Immature natural killer cell (primary cell): ENCODE results near the gene FBXO47. TPM values are rescaled to one million over a fixed set of nuclear protein-coding genes. Genes with fewer than 3 reads are reported as not detected.

Experiments used
- DNase-seq, 3 donors: peaks; one replicate each; pipeline ENCODE4 v3.0.0; 2022; ENCODE audit warnings: mixed read lengths in 1 of 3
- H3K27ac Mint-ChIP-seq, 6 donors: one replicate each; pipeline ENCODE4 v1.8.0; 2020; ENCODE audit warnings: mixed read lengths in 6 of 6, mild to moderate bottlenecking in 5 of 6, inconsistent platforms in 4 of 6, moderate library complexity in 3 of 6
- H3K27me3 Mint-ChIP-seq, 3 donors: one replicate each; pipeline ENCODE4 v1.8.0; 2020 to 2021; ENCODE audit warnings: low read depth in 3 of 3, mild to moderate bottlenecking in 3 of 3, mixed read lengths in 3 of 3, moderate library complexity in 3 of 3, inconsistent platforms in 1 of 3
- H3K36me3 Mint-ChIP-seq, 3 donors: one replicate each; pipeline ENCODE4 v1.8.0; 2020; ENCODE audit warnings: mixed read lengths in 3 of 3, inconsistent platforms in 2 of 3, mild to moderate bottlenecking in 2 of 3
- H3K4me1 Mint-ChIP-seq, 2 donors: one replicate each; pipeline ENCODE4 v1.8.0; 2020; ENCODE audit warnings: inconsistent platforms in 2 of 2, mild to moderate bottlenecking in 2 of 2, mixed read lengths in 2 of 2, moderate library complexity in 1 of 2
- H3K4me3 Mint-ChIP-seq, 5 donors: one replicate each; pipeline ENCODE4 v1.8.0; 2020; ENCODE audit warnings: mild to moderate bottlenecking in 5 of 5, mixed read lengths in 5 of 5, inconsistent platforms in 3 of 5, moderate library complexity in 3 of 5
- H3K9me3 Mint-ChIP-seq, 6 donors: one replicate each; pipeline ENCODE4 v1.8.0; 2020; ENCODE audit warnings: mild to moderate bottlenecking in 6 of 6, mixed read lengths in 6 of 6, inconsistent platforms in 4 of 6, moderate library complexity in 3 of 6
- polyA plus RNA-seq, 3 donors: library from polyadenylated mRNA; unstranded; fragments of 300-500 nt; fragmentation: Illumina TruSeq; gene quantifications; one replicate each; pipeline ENCODE4 v1.2.3, GENCODE V29; 2021

The FBXO47 gene
- polyA plus RNA-seq, 3 donors from 2014 or later, result not detected

DNA sequence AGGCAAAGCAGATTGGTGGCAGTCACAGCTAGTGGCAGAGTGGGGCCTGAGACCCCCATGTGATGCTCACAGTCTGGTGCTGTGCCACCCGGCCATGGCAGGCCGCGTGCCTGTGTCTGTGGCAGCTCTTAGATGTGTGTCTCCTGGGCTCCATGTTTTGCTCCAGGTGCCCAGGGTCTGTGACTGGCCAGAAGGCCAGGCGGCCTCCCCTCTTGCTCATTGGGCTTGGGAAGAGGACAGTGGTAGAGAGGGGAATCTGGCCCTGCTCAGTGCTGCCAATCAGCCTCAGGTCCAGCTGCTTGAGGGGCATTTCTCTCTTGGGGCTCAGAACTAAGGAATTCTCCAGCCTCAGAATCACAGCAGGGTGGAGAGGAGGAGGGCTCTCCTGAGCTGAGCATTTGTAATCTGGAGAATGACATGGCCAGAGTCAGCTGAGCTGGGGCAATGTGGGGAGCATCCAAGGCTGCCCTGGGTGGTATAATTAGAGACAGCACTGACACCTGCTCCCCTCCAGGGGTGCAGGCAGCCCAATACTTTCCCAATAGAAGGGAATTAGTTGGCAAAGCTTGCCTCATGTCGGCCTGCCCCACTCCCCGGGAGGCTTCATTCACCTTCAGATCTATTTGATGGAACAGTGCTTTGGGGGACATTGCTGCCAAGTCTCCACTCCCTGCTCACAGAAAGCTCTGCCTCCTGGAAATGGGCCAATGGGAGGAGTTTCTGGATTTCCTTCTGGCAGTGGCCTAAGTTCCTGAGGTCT, 44.5 kb downstream of the FBXO47 start:
- Mint-ChIP-seq H3K27me3 (peaks cover 5 to 8% (median 6%) of the 10 kb centered on the region in 3 donors), H3K4me3 (no peak overlapping the region), H3K27ac (peak overlapping the region in 4 of 6 donors; percentile 7 to 82 (median 42)), H3K4me1 (peaks cover 43 to 53% of the 10 kb centered on the region in 2 donors), H3K9me3 (no peaks in the 10 kb centered on the region), H3K36me3 (peaks cover 0 to 19% (median 4%) of the 10 kb centered on the region in 3 donors)
- DNase-seq, result no peak

DNA sequence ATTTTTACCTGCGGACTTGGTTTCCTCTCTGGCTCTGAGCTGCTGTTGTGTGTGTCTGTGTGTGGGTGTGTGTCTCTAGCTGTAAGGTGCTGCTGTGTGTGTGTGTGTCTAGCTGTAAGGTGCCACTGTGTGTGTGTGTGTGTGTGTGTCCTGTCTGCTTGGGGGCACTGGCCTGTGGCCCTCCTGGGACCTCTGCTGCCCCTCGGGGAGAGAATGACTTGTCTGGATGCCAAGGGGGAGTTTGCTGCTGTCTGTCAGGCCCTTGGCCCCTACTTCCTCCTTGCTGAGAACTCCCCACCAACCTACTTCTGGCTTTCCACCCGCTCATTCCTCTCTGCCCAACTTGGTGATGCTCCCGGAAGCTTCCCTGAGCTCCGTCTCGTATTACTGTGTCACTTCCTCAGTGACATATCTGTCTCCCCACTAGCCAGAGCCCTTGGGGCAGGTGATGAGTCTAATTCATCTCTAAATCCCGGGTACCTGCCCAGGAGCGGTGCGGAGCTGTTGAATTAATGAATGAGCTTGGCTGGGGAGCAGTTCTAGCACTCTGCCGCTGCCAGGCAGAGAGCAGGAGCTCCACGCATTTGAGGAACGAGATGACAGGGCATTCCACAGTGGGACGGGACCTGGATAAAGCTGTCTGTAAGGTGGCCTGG, 45.3 kb downstream of the FBXO47 start:
- H3K4me3 Mint-ChIP-seq, result no peak overlapping the region
- H3K27ac Mint-ChIP-seq, result peak overlapping the region; percentile 9 to 82 (median 63)
- H3K4me1 Mint-ChIP-seq, result peaks cover 42 to 56% of the 10 kb centered on the region in 2 donors
- H3K27me3 Mint-ChIP-seq, result peaks cover 10 to 12% (median 11%) of the 10 kb centered on the region in 3 donors
- no peaks in the 10 kb centered on the region for H3K9me3 Mint-ChIP-seq
- peaks cover 5 to 25% (median 8%) of the 10 kb centered on the region in 3 donors for H3K36me3 Mint-ChIP-seq
- DNase-seq, result no peak

DNA sequence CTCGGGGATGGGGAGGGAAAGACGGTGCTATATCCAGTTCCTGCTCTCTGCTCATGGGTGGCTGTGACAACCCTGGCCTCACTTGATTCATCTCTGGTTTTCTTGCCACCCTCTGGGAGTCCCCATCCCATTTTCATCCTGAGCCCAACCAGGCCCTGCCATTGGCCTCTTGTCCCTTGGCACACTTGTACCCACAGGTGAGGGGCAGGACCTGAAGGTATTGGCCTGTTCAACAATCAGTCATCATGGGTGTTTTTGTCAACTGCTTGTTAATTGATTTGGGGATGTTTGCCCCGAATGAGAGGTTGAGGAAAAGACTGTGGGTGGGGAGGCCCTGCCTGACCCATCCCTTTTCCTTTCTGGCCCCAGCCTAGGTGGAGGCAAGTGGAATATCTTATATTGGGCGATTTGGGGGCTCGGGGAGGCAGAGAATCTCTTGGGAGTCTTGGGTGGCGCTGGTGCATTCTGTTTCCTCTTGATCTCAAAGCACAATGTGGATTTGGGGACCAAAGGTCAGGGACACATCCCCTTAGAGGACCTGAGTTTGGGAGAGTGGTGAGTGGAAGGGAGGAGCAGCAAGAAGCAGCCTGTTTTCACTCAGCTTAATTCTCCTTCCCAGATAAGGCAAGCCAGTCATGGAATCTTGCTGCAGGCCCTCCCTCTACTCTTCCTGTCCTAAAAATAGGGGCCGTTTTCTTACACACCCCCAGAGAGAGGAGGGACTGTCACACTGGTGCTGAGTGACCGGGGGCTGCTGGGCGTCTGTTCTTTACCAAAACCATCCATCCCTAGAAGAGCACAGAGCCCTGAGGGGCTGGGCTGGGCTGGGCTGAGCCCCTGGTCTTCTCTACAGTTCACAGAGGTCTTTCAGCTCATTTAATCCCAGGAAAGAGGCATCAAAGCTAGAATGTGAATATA, 46.6 kb downstream of the FBXO47 start:
- Mint-ChIP-seq H3K4me3 (no peak overlapping the region), H3K4me1 (peaks cover 39 to 53% of the 10 kb centered on the region in 2 donors), H3K27me3 (peaks cover 12% of the 10 kb centered on the region in 3 donors), H3K27ac (peak overlapping the region; percentile 9 to 82 (median 80)), H3K9me3 (no peaks in the 10 kb centered on the region), H3K36me3 (peaks cover 9 to 33% (median 12%) of the 10 kb centered on the region in 3 donors)
- DNase-seq, result no peak

DNA sequence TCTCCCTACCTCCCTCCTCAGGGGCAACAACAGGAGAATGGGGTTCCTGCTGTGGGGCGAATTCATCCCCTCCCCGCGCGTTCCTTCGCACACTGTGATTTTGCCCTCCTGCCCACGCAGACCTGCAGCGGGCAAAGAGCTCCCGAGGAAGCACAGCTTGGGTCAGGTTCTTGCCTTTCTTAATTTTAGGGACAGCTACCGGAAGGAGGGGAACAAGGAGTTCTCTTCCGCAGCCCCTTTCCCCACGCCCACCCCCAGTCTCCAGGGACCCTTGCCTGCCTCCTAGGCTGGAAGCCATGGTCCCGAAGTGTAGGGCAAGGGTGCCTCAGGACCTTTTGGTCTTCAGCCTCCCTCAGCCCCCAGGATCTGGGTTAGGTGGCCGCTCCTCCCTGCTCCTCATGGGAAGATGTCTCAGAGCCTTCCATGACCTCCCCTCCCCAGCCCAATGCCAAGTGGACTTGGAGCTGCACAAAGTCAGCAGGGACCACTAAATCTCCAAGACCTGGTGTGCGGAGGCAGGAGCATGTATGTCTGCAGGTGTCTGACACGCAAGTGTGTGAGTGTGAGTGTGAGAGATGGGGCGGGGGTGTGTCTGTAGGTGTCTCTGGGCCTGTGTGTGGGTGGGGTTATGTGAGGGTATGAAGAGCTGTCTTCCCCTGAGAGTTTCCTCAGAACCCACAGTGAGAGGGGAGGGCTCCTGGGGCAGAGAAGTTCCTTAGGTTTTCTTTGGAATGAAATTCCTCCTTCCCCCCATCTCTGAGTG, 47.7 kb downstream of the FBXO47 start:
- no peak for DNase-seq
- peaks cover 39 to 52% of the 10 kb centered on the region in 2 donors for H3K4me1 Mint-ChIP-seq

DNA sequence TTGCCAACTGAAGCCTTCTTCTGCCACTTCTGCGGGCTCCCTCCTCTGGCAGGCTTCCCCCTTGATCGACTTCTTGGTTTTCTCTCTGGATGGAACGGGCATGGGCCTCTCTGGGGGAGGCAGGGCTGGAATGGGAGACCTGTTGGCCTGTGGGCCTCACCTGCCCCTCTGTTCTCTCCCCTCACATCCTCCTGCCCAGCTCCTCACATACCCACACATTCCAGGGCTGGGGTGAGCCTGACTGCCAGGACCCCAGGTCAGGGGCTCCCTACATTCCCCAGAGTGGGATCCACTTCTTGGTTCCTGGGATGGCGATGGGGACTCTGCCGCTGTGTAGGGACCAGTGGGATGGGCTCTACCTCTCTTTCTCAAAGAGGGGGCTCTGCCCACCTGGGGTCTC, 48.3 kb downstream of the FBXO47 start:
- H3K27me3 Mint-ChIP-seq, result peaks cover 12 to 15% (median 14%) of the 10 kb centered on the region in 3 donors
- no peak overlapping the region for H3K4me3 Mint-ChIP-seq
- H3K9me3 Mint-ChIP-seq, result no peaks in the 10 kb centered on the region
- peaks cover 12 to 42% (median 14%) of the 10 kb centered on the region in 3 donors for H3K36me3 Mint-ChIP-seq
- H3K27ac Mint-ChIP-seq, result peak overlapping the region in 1 of 6 donors; percentile 41
- DNase-seq, result no peak
- peaks cover 45 to 56% of the 10 kb centered on the region in 2 donors for H3K4me1 Mint-ChIP-seq

More for the DNA sequence above, 47.7 kb downstream of the FBXO47 start:
- Mint-ChIP-seq H3K27ac (peak overlapping the region in 5 of 6 donors; percentile 29 to 80 (median 76)), H3K4me3 (no peak overlapping the region), H3K36me3 (peaks cover 10 to 37% (median 12%) of the 10 kb centered on the region in 3 donors), H3K9me3 (no peaks in the 10 kb centered on the region), H3K27me3 (peaks cover 12 to 13% (median 12%) of the 10 kb centered on the region in 3 donors)

DNA sequence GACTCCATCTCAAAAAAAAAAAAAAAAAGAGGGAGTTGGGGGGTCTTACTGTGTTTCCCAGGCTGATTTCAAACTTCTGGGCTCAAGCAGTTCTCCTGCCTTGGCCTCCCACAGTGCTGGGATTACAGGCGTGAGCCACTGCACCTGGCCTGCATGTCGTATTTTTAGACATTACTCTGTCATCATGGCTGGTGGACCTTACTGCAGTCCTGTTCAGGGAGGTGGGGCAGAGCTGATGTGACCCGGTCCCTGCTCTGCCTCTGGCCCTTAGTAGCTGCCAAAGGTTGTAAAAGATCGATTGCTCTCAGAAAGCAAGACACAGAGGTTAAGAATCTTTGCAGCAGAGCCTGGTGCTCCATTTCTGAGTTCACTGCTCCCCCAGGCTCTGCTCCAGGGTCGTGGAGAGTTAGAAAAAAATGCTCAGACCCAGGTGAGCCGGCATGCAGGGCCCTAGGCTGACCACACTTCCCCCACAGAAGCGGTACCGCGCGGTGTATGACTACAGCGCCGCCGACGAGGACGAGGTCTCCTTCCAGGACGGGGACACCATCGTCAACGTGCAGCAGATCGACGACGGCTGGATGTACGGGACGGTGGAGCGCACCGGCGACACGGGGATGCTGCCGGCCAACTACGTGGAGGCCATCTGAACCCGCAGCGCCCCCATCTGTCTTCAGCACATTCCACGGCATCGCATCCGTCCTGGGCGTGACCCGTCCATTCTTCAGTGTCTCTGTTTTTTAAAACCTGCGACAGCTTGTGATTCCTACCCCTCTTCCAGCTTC, 48.9 kb downstream of the FBXO47 start:
- H3K36me3 Mint-ChIP-seq, result peaks cover 12 to 42% (median 14%) of the 10 kb centered on the region in 3 donors
- DNase-seq, result no peak
- peak overlapping the region in 3 of 6 donors; percentile 4 to 62 (median 21) for H3K27ac Mint-ChIP-seq
- H3K4me1 Mint-ChIP-seq, result peaks cover 47 to 58% of the 10 kb centered on the region in 2 donors
- no peak overlapping the region for H3K4me3 Mint-ChIP-seq
- H3K27me3 Mint-ChIP-seq, result peaks cover 12 to 15% (median 13%) of the 10 kb centered on the region in 3 donors
- no peaks in the 10 kb centered on the region for H3K9me3 Mint-ChIP-seq

DNA sequence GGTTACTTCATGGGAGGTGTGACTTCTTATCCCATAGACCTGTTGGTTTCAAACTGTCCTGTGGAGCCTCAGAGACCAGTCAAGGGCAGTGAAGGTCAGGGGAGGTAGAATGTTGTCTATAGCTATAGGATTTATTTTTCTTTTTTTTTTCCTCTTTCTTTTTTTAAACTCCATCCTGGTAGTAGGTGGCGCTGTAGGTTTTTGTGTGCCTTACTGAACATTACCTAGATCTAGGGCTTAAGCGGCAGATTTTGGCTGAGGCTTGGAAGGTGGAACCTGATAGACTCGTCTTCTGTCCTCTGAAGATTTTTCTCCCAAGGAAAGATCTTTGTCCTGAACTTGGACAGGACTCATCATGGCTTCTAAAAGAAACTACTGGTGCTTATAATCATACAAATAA, 49.9 kb downstream of the FBXO47 start:
- peak overlapping the region in 2 of 5 donors; percentile 2 to 35 for H3K4me3 Mint-ChIP-seq
- peaks cover 12 to 42% (median 14%) of the 10 kb centered on the region in 3 donors for H3K36me3 Mint-ChIP-seq
- H3K9me3 Mint-ChIP-seq, result no peaks in the 10 kb centered on the region
- peaks cover 58 to 68% of the 10 kb centered on the region in 2 donors for H3K4me1 Mint-ChIP-seq
- peaks cover 11 to 13% (median 12%) of the 10 kb centered on the region in 3 donors for H3K27me3 Mint-ChIP-seq
- peak overlapping the region; percentile 5 to 87 (median 74) for H3K27ac Mint-ChIP-seq
- DNase-seq, result no peak

DNA sequence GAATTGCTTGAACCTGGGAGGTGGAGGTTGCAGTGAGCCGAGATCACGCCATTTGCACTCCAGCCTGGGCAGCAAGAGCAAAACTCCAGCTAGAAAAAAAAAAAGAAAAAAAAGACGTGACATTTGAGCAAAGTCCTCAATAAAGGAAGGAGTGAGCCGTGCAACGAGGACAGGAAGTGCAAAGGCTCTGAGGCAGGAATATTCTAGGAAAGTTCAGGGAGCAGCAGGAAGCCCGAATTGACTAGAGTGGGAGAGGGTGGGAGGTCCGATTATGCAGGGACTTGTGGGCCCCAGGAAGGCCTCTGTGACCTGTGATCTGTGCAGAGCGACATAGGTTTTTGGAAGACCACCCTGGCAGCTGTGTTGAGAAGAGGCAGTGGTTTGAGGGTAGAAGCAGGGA, 50.4 kb downstream of the FBXO47 start:
- peaks cover 10 to 13% (median 11%) of the 10 kb centered on the region in 3 donors for H3K27me3 Mint-ChIP-seq
- H3K36me3 Mint-ChIP-seq, result peaks cover 12 to 39% (median 14%) of the 10 kb centered on the region in 3 donors
- H3K4me1 Mint-ChIP-seq, result peaks cover 62 to 68% of the 10 kb centered on the region in 2 donors
- H3K27ac Mint-ChIP-seq, result peak overlapping the region; percentile 5 to 87 (median 76)
- peak overlapping the region in 2 of 5 donors; percentile 2 to 35 for H3K4me3 Mint-ChIP-seq
- DNase-seq, result no peak
- H3K9me3 Mint-ChIP-seq, result no peaks in the 10 kb centered on the region

DNA sequence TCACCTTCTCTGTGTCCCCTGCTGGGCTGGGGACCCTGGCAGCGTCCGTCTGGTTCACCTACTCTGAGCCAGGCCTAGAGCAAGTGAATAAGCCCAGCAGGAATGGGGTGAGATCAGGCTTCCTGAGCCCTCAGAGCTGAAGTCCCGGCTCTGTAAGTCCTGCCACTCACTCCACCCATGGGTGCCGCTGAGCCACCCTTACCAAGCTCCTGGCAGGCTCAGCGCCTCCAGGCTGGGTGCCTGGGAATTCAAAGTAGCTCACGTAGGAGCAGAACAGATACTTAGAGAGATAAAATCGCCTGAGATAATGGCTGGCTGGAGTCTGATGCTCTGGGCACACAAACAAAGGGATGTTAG, 51.6 kb downstream of the FBXO47 start:
- DNase-seq, result no peak
- Mint-ChIP-seq H3K4me3 (peak overlapping the region in 1 of 5 donors; percentile 27), H3K36me3 (peaks cover 12 to 35% (median 14%) of the 10 kb centered on the region in 3 donors), H3K27ac (peak overlapping the region; percentile 36 to 85 (median 66)), H3K27me3 (peaks cover 10 to 15% (median 11%) of the 10 kb centered on the region in 3 donors), H3K9me3 (no peaks in the 10 kb centered on the region), H3K4me1 (peaks cover 64 to 67% of the 10 kb centered on the region in 2 donors)

DNA sequence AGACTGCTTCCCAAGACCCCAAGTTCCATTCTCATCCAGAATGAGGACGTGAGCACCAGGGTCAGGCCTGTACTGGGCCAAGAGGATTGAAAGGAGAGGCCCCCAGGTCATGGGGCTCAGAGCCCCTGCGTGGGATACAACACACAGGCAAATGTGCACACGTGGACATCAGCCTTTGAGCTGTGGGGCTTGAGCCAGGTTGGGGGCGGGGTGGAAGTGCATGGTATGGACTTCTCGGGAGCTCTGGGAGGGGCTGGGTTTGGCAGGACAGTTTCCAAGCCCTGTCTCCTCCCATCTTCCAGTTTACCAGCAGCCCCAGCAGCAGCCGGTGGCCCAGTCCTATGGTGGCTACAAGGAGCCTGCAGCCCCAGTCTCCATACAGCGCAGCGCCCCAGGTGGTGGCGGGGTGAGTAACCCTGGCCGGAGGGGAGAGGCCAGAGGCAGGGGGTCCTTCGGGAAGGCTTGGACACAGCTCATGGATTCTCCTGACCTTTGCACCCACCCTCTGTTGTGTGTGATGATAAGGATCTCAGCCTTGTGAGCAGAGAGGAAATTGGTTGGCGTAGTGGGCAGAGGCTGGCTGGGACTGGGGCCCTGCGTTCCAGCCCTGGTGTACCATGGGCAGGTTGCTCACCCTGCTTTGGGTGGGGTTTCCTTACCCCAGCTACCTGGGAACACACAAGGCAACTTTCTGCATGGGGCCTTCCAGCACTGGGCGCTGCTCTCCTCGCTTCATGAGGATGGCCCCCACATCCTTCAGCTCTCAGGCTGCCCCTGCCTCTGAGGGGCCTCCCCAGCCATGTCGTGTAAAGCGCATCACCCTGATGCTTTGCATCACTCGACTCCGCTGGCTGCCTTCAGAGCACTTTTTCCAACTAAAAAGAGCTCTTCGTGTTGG, 52.2 kb downstream of the FBXO47 start:
- peaks cover 65 to 69% of the 10 kb centered on the region in 2 donors for H3K4me1 Mint-ChIP-seq
- H3K4me3 Mint-ChIP-seq, result peak overlapping the region in 4 of 5 donors; percentile 6 to 41 (median 29)
- peak overlapping the region; percentile 85 to 93 (median 88) for H3K27ac Mint-ChIP-seq
- peaks cover 10 to 15% (median 11%) of the 10 kb centered on the region in 3 donors for H3K27me3 Mint-ChIP-seq
- H3K9me3 Mint-ChIP-seq, result no peaks in the 10 kb centered on the region
- H3K36me3 Mint-ChIP-seq, result peaks cover 12 to 32% (median 14%) of the 10 kb centered on the region in 3 donors
- DNase-seq, result no peak

DNA sequence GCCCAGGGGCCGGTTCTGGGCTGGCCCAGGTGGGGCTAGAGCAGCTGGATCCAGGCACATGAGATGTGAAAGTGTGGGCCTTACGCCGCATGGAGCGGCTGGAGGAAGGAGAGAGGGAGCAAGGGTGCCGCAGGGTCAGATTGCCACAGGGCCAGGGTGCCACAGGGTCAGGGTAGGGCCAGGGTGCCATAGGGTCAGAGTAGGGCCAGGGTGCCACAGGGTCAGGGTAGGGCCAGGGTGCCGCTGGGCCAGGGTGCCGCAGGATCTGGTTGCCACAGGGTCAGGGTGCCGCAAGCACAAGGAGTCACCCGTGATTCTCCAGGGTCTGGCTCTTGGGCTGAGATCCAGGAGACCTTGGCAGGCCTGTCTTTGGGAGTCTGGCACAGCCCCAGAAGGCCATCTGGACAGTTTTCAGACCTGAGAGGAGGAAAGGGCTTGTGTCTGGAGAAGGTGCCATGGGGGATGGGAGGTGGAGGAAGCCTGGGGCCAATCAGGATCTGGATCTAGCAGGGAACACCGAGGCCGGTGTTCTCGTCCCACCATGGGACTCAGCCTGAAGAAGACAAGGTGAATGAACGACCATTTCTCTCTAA, 54.9 kb downstream of the FBXO47 start:
- Mint-ChIP-seq H3K9me3 (no peaks in the 10 kb centered on the region), H3K4me3 (peak overlapping the region in 4 of 5 donors; percentile 21 to 76 (median 41)), H3K4me1 (peaks cover 85 to 87% of the 10 kb centered on the region in 2 donors), H3K36me3 (peaks cover 10 to 26% (median 16%) of the 10 kb centered on the region in 3 donors), H3K27me3 (peaks cover 5 to 9% (median 8%) of the 10 kb centered on the region in 3 donors), H3K27ac (peak overlapping the region; percentile 85 to 93 (median 88))
- no peak for DNase-seq
